ENCODE measurements around the gene DPP4.

- TF ChIP-seq EZH2 (optimal IDR thresholded peaks at IDR 0.05; ENCODE audit: low read depth, low read length) (no peak), CTCF (IDR thresholded peaks at IDR 0.05; ENCODE audit: low read length) (no peak)
Measured at GRCh38 chr2:162090109-162090508, 16.1 kb upstream of the DPP4 start.

Measured in MM.1S (cell line).